ENCODE results near the gene HDGFL2.
"Not testable (repeated sequence)": the region's sequence is repeated elsewhere in the genome, so short reads cannot be mapped to it uniquely, and the experiment has no call there.

HDGFL2 gene

GRCh38 chr19:4524808-4525562 is 52.9 kb downstream of the HDGFL2 start:
- Histone ChIP-seq H3K27me3 (replicated peaks; ENCODE audit: insufficient read depth, low read length) (peaks cover 89% of the 10 kb centered on the region), H3K4me3 (ENCODE audit: low read length) (no peak overlapping the region), H3K36me3 (replicated peaks; ENCODE audit: insufficient read depth, low read length) (no peaks in the 10 kb centered on the region), H3K4me1 (ENCODE audit: low read length) (no peaks in the 10 kb centered on the region), H3F3A (ENCODE audit: insufficient read depth, low read length) (no peaks in the 10 kb centered on the region), H3K27ac (ENCODE audit: low read length) (no peak overlapping the region), H3K4me2 (ENCODE audit: low read depth, low read length) (no peak overlapping the region), H3K79me2 (ENCODE audit: low read length) (no peaks in the 10 kb centered on the region), H3K9ac (ENCODE audit: low read length) (no peak overlapping the region), H3K9me3 (replicated peaks; ENCODE audit: insufficient read depth, low read length) (no peaks in the 10 kb centered on the region), H4K20me1 (ENCODE audit: insufficient read depth, low read length) (no peaks in the 10 kb centered on the region), H3K9me2 (replicated peaks; ENCODE audit: insufficient read depth, low read length) (no peaks in the 10 kb centered on the region), H2AFZ (ENCODE audit: low read length) (no peak overlapping the region)
- DNase-seq: peak; percentile 41
- TF ChIP-seq EZH2phosphoT487 (IDR thresholded peaks at IDR 0.05; ENCODE audit: low read length): no peak
- peak; percentile 76 for TF ChIP-seq CTCF (IDR thresholded peaks at IDR 0.05; ENCODE audit: low read length)
- no peak for TF ChIP-seq EZH2 (optimal IDR thresholded peaks at IDR 0.05; ENCODE audit: low read depth, low read length)

DNA sequence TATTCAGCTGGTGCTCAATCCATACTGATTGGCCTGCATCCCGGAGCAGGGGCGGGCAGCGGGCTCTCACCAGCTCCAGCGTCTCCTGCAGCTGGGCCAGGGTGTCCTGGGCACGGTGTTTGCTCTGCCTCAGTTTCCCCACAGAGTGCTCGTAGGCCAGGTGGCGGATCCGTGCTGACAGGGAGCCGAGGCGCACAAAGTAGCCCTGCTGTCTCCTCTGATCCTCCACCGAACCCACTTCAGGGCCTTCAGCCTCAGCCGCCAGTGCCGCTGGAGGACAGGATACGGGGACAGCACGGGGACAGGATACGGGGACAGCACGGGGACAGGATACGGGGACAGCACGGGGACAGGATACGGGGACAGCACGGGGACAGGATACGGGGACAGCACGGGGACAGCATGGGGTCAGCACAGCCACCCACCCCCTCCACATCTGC is 53.5 kb downstream of the HDGFL2 start:
- Histone ChIP-seq H3K4me2 (ENCODE audit: low read depth, low read length) (no peak overlapping the region), H3K9ac (ENCODE audit: low read length) (no peak overlapping the region), H3K27me3 (replicated peaks; ENCODE audit: insufficient read depth, low read length) (peaks cover 93% of the 10 kb centered on the region), H3K9me2 (replicated peaks; ENCODE audit: insufficient read depth, low read length) (no peaks in the 10 kb centered on the region), H3K4me3 (ENCODE audit: low read length) (no peak overlapping the region), H4K20me1 (ENCODE audit: insufficient read depth, low read length) (no peaks in the 10 kb centered on the region), H2AFZ (ENCODE audit: low read length) (no peak overlapping the region), H3K4me1 (ENCODE audit: low read length) (no peaks in the 10 kb centered on the region), H3K9me3 (replicated peaks; ENCODE audit: insufficient read depth, low read length) (no peaks in the 10 kb centered on the region), H3K27ac (ENCODE audit: low read length) (no peak overlapping the region), H3K79me2 (ENCODE audit: low read length) (no peaks in the 10 kb centered on the region), H3K36me3 (replicated peaks; ENCODE audit: insufficient read depth, low read length) (no peaks in the 10 kb centered on the region), H3F3A (ENCODE audit: insufficient read depth, low read length) (no peaks in the 10 kb centered on the region)
- TF ChIP-seq EZH2 (optimal IDR thresholded peaks at IDR 0.05; ENCODE audit: low read depth, low read length) (no peak), CTCF (IDR thresholded peaks at IDR 0.05; ENCODE audit: low read length) (no peak), EZH2phosphoT487 (IDR thresholded peaks at IDR 0.05; ENCODE audit: low read length) (no peak)
- DNase-seq: no peak

DNA sequence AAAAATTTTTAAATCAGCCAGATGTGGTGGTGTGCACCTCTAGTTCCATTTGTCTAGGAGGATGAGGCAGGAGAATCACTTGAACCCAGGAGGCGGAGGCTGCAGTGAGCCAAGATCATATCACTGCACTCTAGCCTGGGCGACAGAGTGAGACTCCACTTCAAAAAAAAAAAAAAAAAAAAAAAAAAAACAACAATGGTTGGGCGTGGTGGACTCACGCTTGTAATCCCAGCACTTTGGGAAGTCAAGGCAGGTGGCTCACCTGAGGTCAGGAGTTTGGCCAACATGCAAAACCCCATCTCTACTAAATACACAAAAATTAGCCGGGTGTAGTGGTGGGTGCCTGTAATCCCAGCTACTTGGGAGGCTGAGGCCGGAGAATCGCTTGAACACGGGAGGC is 55.3 kb downstream of the HDGFL2 start:
- not testable (repeated sequence) for H4K20me1 ChIP-seq (ENCODE audit: insufficient read depth, low read length); H3K9me2 ChIP-seq (replicated peaks; ENCODE audit: insufficient read depth, low read length); H3K36me3 ChIP-seq (replicated peaks; ENCODE audit: insufficient read depth, low read length); H3K4me3 ChIP-seq (ENCODE audit: low read length); H3K9me3 ChIP-seq (replicated peaks; ENCODE audit: insufficient read depth, low read length); H3K79me2 ChIP-seq (ENCODE audit: low read length); H3K27ac ChIP-seq (ENCODE audit: low read length); H3K4me1 ChIP-seq (ENCODE audit: low read length); H3K4me2 ChIP-seq (ENCODE audit: low read depth, low read length); H3K9ac ChIP-seq (ENCODE audit: low read length); H3F3A ChIP-seq (ENCODE audit: insufficient read depth, low read length); H2AFZ ChIP-seq (ENCODE audit: low read length); DNase-seq
- H3K27me3 ChIP-seq (replicated peaks; ENCODE audit: insufficient read depth, low read length): peaks cover 93% of the 10 kb centered on the region

GRCh38 chr19:4528843-4529242 is 56.7 kb downstream of the HDGFL2 start:
- TF ChIP-seq EZH2phosphoT487 (IDR thresholded peaks at IDR 0.05; ENCODE audit: low read length) (no peak), CTCF (IDR thresholded peaks at IDR 0.05; ENCODE audit: low read length) (no peak), EZH2 (optimal IDR thresholded peaks at IDR 0.05; ENCODE audit: low read depth, low read length) (no peak)
- Histone ChIP-seq H3K9me3 (replicated peaks; ENCODE audit: insufficient read depth, low read length) (no peaks in the 10 kb centered on the region), H3K27me3 (replicated peaks; ENCODE audit: insufficient read depth, low read length) (peaks cover 95% of the 10 kb centered on the region), H4K20me1 (ENCODE audit: insufficient read depth, low read length) (no peaks in the 10 kb centered on the region), H2AFZ (ENCODE audit: low read length) (no peak overlapping the region), H3K4me3 (ENCODE audit: low read length) (no peak overlapping the region), H3K79me2 (ENCODE audit: low read length) (no peaks in the 10 kb centered on the region), H3K9me2 (replicated peaks; ENCODE audit: insufficient read depth, low read length) (no peaks in the 10 kb centered on the region), H3K9ac (ENCODE audit: low read length) (no peak overlapping the region), H3K4me2 (ENCODE audit: low read depth, low read length) (no peak overlapping the region), H3F3A (ENCODE audit: insufficient read depth, low read length) (no peaks in the 10 kb centered on the region), H3K36me3 (replicated peaks; ENCODE audit: insufficient read depth, low read length) (no peaks in the 10 kb centered on the region), H3K4me1 (ENCODE audit: low read length) (no peaks in the 10 kb centered on the region), H3K27ac (ENCODE audit: low read length) (no peak overlapping the region)
- DNase-seq: no peak
